IgD-negative memory B cell (primary cell): Measurements from ENCODE around the gene CD9. TPM values are rescaled to one million over a fixed set of nuclear protein-coding genes. Genes with fewer than 3 reads are reported as not detected.

ENCODE experiments used
- H3K27ac Mint-ChIP-seq, 3 donors: one replicate each; pipeline ENCODE4 v1.8.0; 2020 to 2022; ENCODE audit warnings: mild to moderate bottlenecking in 3 of 3, mixed read lengths in 3 of 3, moderate library complexity in 1 of 3
- H3K27me3 Mint-ChIP-seq: one replicate; pipeline ENCODE4 v1.8.0; 2021; ENCODE audit warnings: mixed read lengths
- H3K36me3 Mint-ChIP-seq: one replicate; pipeline ENCODE4 v1.8.0; 2020; ENCODE audit warnings: mild to moderate bottlenecking, mixed read lengths
- H3K4me1 Mint-ChIP-seq, 3 donors: one replicate each; pipeline ENCODE4 v1.8.0; 2020 to 2022; ENCODE audit warnings: mixed read lengths in 3 of 3, mild to moderate bottlenecking in 1 of 3
- H3K4me3 Mint-ChIP-seq, 4 donors: one replicate each; pipeline ENCODE4 v1.8.0; 2020 to 2022; ENCODE audit warnings: mild to moderate bottlenecking in 4 of 4, mixed read lengths in 4 of 4, moderate library complexity in 3 of 4
- H3K9me3 Mint-ChIP-seq, 3 donors: one replicate each; pipeline ENCODE4 v1.8.0; 2020 to 2021; ENCODE audit warnings: mixed read lengths in 3 of 3, mild to moderate bottlenecking in 1 of 3
- polyA plus RNA-seq: library from polyadenylated mRNA; unstranded; fragments of 300-500 nt; fragmentation: Illumina TruSeq; gene quantifications from one replicate; pipeline ENCODE4 v1.2.3, GENCODE V29; 2021

Gene CD9
- polyA plus RNA-seq, 1 donor from 2014 or later: 9.6 TPM

DNA sequence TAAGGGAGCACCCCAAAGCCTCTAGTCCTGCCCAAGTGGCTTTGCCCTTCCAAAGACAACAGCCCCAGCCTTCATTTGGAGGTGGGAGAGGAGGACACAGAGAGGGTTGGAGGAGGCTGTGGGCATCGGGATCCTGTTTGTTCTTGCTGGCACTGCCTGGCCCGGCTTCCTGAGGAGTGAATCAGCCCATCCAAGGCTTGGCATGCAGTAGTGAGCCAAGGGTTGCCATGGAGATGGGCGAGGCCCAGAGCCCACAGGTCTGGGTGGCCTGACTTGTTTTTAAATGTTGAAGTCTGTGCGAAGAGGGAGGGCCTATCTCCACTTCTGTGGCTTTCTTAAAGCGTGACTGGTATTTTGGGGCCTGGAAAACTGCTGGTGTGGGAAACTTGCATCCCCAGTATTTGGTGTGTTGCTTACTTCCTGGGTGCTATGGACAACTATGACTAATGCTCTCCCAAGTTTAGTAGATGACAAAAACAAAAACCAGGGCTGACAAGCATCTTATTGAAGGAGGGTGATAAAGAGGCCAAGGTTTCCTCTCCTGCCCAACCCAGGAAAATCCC is 15.8 kb downstream of the CD9 start:
- H3K9me3 Mint-ChIP-seq: no peaks in the 10 kb centered on the region
- peak overlapping the region in 1 of 3 donors; percentile 39 for H3K27ac Mint-ChIP-seq
- H3K4me3 Mint-ChIP-seq: no peak overlapping the region
- H3K27me3 Mint-ChIP-seq: peaks cover 7% of the 10 kb centered on the region
- H3K4me1 Mint-ChIP-seq: peaks cover 0 to 2% (median 0%) of the 10 kb centered on the region in 3 donors
- H3K36me3 Mint-ChIP-seq: no peaks in the 10 kb centered on the region

- Mint-ChIP-seq H3K36me3 (no peaks in the 10 kb centered on the region), H3K4me3 (no peak overlapping the region), H3K27me3 (peaks cover 2% of the 10 kb centered on the region), H3K4me1 (peaks cover 0 to 2% (median 0%) of the 10 kb centered on the region in 3 donors), H3K27ac (no peak overlapping the region), H3K9me3 (no peaks in the 10 kb centered on the region)
Observed at GRCh38 chr12:6216581-6216980, 16.4 kb downstream of the CD9 start.

DNA sequence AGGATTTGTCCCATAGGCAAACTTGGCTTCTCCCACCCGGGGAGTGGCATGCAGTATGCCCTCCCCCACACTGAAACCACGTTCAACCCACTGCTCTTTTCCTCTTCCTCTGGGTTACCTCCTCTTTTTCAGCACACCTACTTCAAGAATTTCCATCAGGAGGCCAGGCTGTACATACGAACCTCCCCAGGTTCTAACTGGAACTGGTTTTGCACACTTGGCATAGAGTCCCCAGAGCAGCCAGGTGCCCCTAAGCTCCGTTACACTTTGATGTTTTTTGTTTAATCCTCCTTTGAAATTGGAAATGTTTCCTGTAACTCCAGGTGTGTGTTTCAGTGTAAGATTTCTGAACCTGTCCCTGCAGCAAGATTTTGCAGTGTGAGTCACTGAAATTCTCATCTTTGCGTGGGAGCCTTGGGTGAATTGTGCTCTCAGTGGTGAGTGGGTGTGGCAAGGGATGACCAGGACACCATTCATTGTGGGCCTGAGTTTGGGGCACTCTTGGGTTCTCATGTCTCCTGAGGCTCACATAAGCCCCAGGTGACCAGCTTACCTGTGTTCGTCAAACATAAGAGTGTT is 18.2 kb downstream of the CD9 start:
- Mint-ChIP-seq H3K27me3 (no peaks in the 10 kb centered on the region), H3K9me3 (no peaks in the 10 kb centered on the region), H3K36me3 (no peaks in the 10 kb centered on the region), H3K27ac (no peak overlapping the region), H3K4me1 (peaks cover 0 to 2% (median 0%) of the 10 kb centered on the region in 3 donors), H3K4me3 (no peak overlapping the region)

- peaks cover 0 to 5% (median 3%) of the 10 kb centered on the region in 3 donors for H3K4me1 Mint-ChIP-seq
- no peaks in the 10 kb centered on the region for H3K9me3 Mint-ChIP-seq
- no peak overlapping the region for H3K4me3 Mint-ChIP-seq
- no peaks in the 10 kb centered on the region for H3K27me3 Mint-ChIP-seq
- H3K27ac Mint-ChIP-seq: no peak overlapping the region
- H3K36me3 Mint-ChIP-seq: no peaks in the 10 kb centered on the region
Observed at GRCh38 chr12:6219980-6220379, 19.8 kb downstream of the CD9 start.

DNA sequence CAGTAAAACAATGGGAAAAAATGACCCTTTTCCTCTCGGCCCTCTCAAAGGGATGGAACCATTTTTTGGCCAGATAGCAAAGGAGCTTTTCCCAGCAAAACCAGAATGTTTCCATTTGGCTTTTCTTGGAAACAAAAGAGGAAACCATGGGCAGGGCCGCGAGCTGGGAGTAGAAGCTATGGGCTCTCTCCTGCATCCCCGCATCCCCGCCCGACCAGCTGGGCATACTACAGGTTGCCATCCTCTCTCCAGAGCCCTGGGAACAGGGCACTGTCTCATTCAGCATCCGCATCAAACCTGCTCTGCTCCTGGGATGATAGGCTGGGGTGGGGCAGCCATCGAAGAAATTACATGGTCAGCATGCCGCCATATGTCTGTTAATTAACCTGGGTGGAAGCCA is 20.9 kb downstream of the CD9 start:
- no peaks in the 10 kb centered on the region for H3K36me3 Mint-ChIP-seq
- H3K27ac Mint-ChIP-seq: no peak overlapping the region
- H3K4me1 Mint-ChIP-seq: peaks cover 0 to 10% (median 6%) of the 10 kb centered on the region in 3 donors
- no peaks in the 10 kb centered on the region for H3K9me3 Mint-ChIP-seq
- no peak overlapping the region for H3K4me3 Mint-ChIP-seq
- H3K27me3 Mint-ChIP-seq: no peaks in the 10 kb centered on the region

- Mint-ChIP-seq H3K36me3 (no peaks in the 10 kb centered on the region), H3K27ac (no peak overlapping the region), H3K27me3 (no peaks in the 10 kb centered on the region), H3K4me3 (no peak overlapping the region), H3K4me1 (peaks cover 0 to 10% (median 6%) of the 10 kb centered on the region in 3 donors), H3K9me3 (no peaks in the 10 kb centered on the region)
Observed at GRCh38 chr12:6222078-6222654, 22.0 kb downstream of the CD9 start.

DNA sequence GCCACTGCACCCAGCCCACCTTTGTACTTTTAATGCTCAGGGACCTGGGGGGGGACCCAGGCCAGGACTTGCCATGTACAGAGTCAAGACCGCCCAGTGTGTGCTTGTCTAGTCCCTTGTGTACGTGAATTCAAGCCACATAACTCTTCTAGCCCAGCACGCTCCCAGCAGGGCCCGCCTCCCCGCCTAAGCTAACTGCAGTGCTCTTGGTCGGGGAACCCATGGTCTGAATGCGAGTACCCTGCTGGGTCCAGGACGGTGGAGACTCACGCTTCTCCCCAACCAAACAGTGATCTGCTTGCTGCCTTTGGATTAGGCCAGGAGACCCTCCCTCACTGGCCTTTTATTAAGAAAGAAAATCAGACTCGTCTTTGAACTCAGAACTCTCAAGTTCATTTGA is 23.3 kb downstream of the CD9 start:
- no peak overlapping the region for H3K4me3 Mint-ChIP-seq
- no peak overlapping the region for H3K27ac Mint-ChIP-seq
- H3K9me3 Mint-ChIP-seq: no peaks in the 10 kb centered on the region
- no peaks in the 10 kb centered on the region for H3K27me3 Mint-ChIP-seq
- H3K4me1 Mint-ChIP-seq: peaks cover 0 to 10% (median 6%) of the 10 kb centered on the region in 3 donors
- H3K36me3 Mint-ChIP-seq: no peaks in the 10 kb centered on the region

DNA sequence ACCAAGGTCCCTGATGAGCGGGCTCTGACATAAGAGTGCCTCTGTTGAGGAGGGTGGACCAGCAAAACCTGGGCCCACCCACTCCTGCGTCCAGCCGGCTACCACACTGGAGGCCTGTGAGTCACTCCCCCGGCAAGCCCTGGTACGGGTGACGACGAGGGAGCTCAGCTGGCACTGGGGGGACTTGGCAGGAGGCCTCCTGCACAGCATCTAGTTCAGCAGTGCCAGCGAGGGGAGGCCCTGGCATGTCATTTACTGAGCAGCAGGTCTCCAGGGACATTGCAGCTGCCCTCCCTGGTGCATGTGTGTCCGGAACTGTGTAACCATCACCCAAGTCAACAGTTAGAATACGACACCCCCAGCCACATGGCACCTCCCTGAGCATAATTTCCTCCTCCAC is 24.4 kb downstream of the CD9 start:
- H3K4me3 Mint-ChIP-seq: no peak overlapping the region
- H3K9me3 Mint-ChIP-seq: no peaks in the 10 kb centered on the region
- H3K4me1 Mint-ChIP-seq: peaks cover 0 to 10% (median 6%) of the 10 kb centered on the region in 3 donors
- H3K27me3 Mint-ChIP-seq: peaks cover 2% of the 10 kb centered on the region
- H3K27ac Mint-ChIP-seq: peak overlapping the region in 1 of 3 donors; percentile 0
- no peaks in the 10 kb centered on the region for H3K36me3 Mint-ChIP-seq

DNA sequence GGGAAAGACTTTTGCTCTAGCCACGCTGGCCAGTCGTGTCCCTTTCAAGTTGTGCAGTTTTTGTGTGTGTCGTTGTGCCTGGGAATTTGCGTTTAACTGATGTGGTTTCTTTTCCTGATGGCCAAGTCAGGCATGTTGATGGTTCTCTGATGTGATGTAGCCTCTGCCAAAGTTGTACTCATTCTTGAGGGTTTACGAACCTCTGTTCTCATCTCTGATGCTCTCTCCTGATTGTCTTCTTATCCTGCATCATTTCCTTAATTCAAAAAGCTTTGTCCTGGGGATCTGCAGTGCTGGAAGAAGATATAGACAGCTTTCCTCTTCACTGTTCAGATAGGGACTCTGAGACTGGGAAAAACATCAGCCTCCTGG is 25.4 kb downstream of the CD9 start:
- Mint-ChIP-seq H3K4me3 (no peak overlapping the region), H3K27ac (no peak overlapping the region), H3K9me3 (no peaks in the 10 kb centered on the region), H3K4me1 (peaks cover 3 to 13% (median 7%) of the 10 kb centered on the region in 3 donors), H3K27me3 (peaks cover 2% of the 10 kb centered on the region), H3K36me3 (no peaks in the 10 kb centered on the region)

DNA sequence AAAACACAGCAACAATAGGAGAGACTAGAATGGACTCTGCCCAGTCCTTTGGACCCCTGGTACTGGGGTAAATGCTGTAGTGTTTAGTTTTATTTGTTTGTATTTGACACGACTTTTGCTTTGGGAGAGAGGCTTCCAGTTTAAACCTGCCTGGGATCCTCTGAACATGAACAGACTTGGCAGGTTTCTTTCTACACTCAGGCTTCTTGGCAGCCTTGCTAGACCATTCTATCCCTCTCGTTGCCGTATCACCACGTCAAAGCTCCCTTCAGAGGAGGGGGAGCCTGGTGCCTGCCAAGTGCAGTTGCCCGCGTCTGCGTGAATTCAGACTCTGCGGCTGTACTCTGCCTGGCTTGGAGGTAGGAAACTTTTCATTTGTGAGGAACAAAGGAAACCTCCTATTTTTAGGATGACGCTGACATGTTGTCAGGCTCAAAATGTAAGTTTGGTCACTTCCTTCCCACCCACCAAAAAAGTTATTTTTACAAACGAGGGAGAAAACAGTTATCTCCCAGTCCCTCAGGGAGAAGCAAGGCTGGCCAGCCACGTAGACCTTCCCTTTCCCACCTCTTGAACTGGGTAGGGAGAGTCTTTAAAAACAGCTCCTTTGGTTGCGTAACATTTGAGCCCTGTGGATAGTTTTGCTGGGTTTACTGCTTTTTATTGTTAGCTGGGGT is 25.9 kb downstream of the CD9 start:
- Mint-ChIP-seq H3K9me3 (no peaks in the 10 kb centered on the region), H3K27ac (no peak overlapping the region), H3K36me3 (no peaks in the 10 kb centered on the region), H3K4me3 (no peak overlapping the region), H3K4me1 (peaks cover 7 to 18% (median 11%) of the 10 kb centered on the region in 3 donors), H3K27me3 (peaks cover 2% of the 10 kb centered on the region)

GRCh38 chr12:6226679-6227051 is 26.5 kb downstream of the CD9 start:
- Mint-ChIP-seq H3K4me3 (no peak overlapping the region), H3K27me3 (peaks cover 2% of the 10 kb centered on the region), H3K27ac (no peak overlapping the region), H3K4me1 (peaks cover 7 to 18% (median 11%) of the 10 kb centered on the region in 3 donors), H3K36me3 (no peaks in the 10 kb centered on the region), H3K9me3 (no peaks in the 10 kb centered on the region)

- Mint-ChIP-seq H3K36me3 (no peaks in the 10 kb centered on the region), H3K4me3 (no peak overlapping the region), H3K27ac (no peak overlapping the region), H3K4me1 (peaks cover 7 to 18% (median 11%) of the 10 kb centered on the region in 3 donors), H3K27me3 (peaks cover 2% of the 10 kb centered on the region), H3K9me3 (no peaks in the 10 kb centered on the region)
Observed at GRCh38 chr12:6228535-6229223, 28.5 kb downstream of the CD9 start.

GRCh38 chr12:6229224-6230218 is 29.3 kb downstream of the CD9 start:
- Mint-ChIP-seq H3K4me3 (no peak overlapping the region), H3K9me3 (no peaks in the 10 kb centered on the region), H3K4me1 (peaks cover 7 to 18% (median 11%) of the 10 kb centered on the region in 3 donors), H3K27ac (no peak overlapping the region), H3K27me3 (peaks cover 5% of the 10 kb centered on the region), H3K36me3 (no peaks in the 10 kb centered on the region)
